ENCODE results near the gene SNAPC3. TPM values are rescaled to one million over a fixed set of nuclear protein-coding genes. Genes with fewer than 3 reads are reported as not detected.
"Not testable (repeated sequence)": the region's sequence is repeated elsewhere in the genome, so short reads cannot be mapped to it uniquely, and the experiment has no call there.

The SNAPC3 gene
- polyA plus RNA-seq, 2 of the 4 experiments (the other 2 are of a cell fraction) = 28.9 to 35.1 TPM

DNA sequence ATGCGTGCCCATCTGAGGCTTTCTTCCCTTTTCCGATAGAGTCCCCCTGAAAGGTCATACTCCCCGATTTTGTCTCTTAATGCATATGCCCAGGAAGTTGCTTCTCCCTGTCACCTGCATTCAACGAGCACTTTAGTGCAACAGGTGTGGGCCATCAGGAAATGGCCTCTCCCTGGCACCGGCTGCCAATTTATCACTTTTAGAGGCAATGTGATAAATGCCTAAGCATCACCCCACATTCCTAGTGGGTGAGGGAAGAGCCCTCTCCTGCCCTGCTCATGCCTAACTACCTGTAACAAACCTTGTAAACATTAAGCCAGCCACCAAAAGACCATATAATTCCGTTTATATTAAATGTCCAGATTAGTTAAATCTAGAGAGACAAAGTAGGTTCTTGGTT lies 1.1 kb upstream of the SNAPC3 start:
- ChIA-PET POLR2A (no interaction called here), CTCF (no interaction called here)
- H3K9me3 ChIP-seq = no peaks in the 10 kb centered on the region
- H3K4me1 ChIP-seq = peaks cover 15% of the 10 kb centered on the region
- ATAC-seq (no peak), DNase-seq (ENCODE audit: low read depth in 1 of 2, low spot score in 1 of 2) (no peak), FAIRE-seq (no peak)
- peak overlapping the region; percentile 90 to 98; a peak in 5 of 6 replicates for H3K27ac ChIP-seq
- 81% methylated on average over 6 of the region's 6 CpGs for WGBS (ENCODE audit: missing lambda C conversion rate)
- H3K4me2 ChIP-seq = peak overlapping the region; percentile 78
- no peak overlapping the region; the same call in 2 of the 3 replicates for H3K4me3 ChIP-seq
- no peak for TF ChIP-seq TP53 (CRISPR knock-in tag; IDR thresholded peaks at IDR 0.05)
- TF ChIP-seq CEBPB (IDR thresholded peaks at IDR 0.05) = no peak

DNA sequence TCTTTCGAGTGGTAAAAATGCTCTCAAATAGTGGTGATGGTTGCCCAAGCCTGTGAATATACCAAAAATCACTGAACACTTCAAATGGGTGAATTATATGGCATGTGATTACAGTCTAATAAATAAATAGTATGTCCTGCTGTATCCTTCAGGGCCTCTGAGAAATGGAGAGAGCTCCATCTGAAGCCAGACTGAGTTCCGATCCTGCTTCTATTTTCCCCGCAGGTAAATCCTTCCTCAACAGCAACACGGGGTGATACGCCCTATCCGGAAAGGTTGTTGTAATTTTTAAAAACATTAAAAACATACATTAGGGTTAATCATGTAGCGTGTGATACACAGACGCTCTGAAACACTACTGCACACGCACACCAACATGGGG lies 695 bp upstream of the SNAPC3 start:
- DNase-seq (ENCODE audit: low read depth in 1 of 2, low spot score in 1 of 2) (no peak), ATAC-seq (peak in 1 of 2 experiments; percentile 13; a peak in 2 of 6 replicates), FAIRE-seq (no peak)
- Histone ChIP-seq H3K4me1 (peaks cover 18% of the 10 kb centered on the region), H3K4me3 (peak overlapping the region; percentile 79), H3K9me3 (no peaks in the 10 kb centered on the region), H3K27ac (peak overlapping the region; percentile 90 to 98), H3K4me2 (peak overlapping the region; percentile 78)
- 59% methylated on average over 9 of the region's 9 CpGs for WGBS (ENCODE audit: missing lambda C conversion rate)
- ChIA-PET POLR2A (no interaction called here), CTCF (no interaction called here)
- TF ChIP-seq, protein P1, sequence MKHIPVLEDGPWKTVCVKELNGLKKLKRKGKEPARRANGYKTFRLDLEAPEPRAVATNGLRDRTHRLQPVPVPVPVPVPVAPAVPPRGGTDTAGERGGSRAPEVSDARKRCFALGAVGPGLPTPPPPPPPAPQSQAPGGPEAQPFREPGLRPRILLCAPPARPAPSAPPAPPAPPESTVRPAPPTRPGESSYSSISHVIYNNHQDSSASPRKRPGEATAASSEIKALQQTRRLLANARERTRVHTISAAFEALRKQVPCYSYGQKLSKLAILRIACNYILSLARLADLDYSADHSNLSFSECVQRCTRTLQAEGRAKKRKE (CRISPR knock-in tag; IDR thresholded peaks at IDR 0.05; ENCODE audit: low read depth) = no peak
- TF ChIP-seq MYC (IDR thresholded peaks at IDR 0.05; ENCODE audit: borderline replicate concordance, low read length) (no peak), ZFP36 (IDR thresholded peaks at IDR 0.05; ENCODE audit: borderline replicate concordance, partially characterized antibody) (no peak), CEBPB (IDR thresholded peaks at IDR 0.05) (no peak), RAD21 (conservative IDR thresholded peaks at IDR 0.05 in 1 of 2, IDR thresholded peaks at IDR 0.05 in 1 of 2) (no peak)
- TF ChIP-seq, protein P2, sequence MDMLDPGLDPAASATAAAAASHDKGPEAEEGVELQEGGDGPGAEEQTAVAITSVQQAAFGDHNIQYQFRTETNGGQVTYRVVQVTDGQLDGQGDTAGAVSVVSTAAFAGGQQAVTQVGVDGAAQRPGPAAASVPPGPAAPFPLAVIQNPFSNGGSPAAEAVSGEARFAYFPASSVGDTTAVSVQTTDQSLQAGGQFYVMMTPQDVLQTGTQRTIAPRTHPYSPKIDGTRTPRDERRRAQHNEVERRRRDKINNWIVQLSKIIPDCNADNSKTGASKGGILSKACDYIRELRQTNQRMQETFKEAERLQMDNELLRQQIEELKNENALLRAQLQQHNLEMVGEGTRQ (IDR thresholded peaks at IDR 0.05) = no peak

DNA sequence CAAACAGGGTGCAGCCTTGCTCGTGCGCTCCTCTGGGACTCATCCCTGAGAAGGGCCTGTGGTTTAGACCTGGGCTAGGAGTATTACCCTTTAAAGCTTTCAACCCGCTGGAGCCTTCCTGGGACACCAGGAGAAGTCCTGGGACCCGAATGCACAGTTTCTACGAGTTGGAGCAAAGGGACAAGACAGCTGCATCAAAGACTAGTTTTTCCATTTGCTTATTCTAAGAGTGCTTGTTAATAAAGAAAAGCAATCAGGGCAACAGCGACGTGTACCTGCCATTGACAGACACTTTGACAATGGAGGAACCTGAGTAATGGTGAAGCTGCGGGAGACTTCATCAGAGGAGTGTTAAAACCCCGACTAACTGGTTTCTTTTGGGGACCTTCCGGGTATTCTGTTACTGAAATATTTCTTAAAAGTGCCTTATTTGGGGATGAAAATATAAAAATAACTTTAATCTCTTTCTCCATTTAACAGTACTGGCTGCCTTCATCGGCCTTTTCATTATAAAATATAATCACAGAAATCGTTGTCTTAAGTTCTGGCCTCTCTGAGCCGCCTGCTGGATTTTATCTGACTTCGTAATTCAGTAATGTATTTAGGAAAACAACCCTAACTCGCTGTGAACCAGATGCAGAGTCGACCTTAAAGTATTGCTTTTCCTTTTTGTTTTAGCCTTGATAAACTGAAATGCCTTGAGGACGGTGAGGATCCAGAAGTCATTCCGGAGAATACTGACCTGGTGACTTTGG lies 732 bp downstream of the SNAPC3 start:
- 2% methylated on average over 18 of the region's 18 CpGs for whole genome bisulfite sequencing (ENCODE audit: missing lambda C conversion rate)
- peaks cover 26% of the 10 kb centered on the region for H3K4me1 ChIP-seq
- POLR2A ChIA-PET = interaction anchor here (0.9 to 1.2 kb wide), 2 partner anchors 47 to 116 kb away, joined by 3 to 12 read pairs; partner anchors contain the start of gene TTC39B
- no peak for TF ChIP-seq CEBPB (IDR thresholded peaks at IDR 0.05)
- TF ChIP-seq SMC3 (IDR thresholded peaks at IDR 0.05) = peak; percentile 26; the same call in 1 of the 3 replicates
- TF ChIP-seq, protein P3, sequence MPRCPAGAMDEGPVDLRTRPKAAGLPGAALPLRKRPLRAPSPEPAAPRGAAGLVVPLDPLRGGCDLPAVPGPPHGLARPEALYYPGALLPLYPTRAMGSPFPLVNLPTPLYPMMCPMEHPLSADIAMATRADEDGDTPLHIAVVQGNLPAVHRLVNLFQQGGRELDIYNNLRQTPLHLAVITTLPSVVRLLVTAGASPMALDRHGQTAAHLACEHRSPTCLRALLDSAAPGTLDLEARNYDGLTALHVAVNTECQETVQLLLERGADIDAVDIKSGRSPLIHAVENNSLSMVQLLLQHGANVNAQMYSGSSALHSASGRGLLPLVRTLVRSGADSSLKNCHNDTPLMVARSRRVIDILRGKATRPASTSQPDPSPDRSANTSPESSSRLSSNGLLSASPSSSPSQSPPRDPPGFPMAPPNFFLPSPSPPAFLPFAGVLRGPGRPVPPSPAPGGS (IDR thresholded peaks at IDR 0.05) = no peak
- CTCF ChIA-PET = interaction anchor here (1.0 to 1.4 kb wide), 3 partner anchors 9 to 145 kb away, joined by 4 to 6 read pairs (median 4); partner anchors contain the start of gene TTC39B
- peak overlapping the region; percentile 89 for H3K4me2 ChIP-seq
- no peaks in the 10 kb centered on the region for H3K9me3 ChIP-seq
- no peak for FAIRE-seq
- peak; percentile 67 to 71 for ATAC-seq
- peak overlapping the region; percentile 79 for H3K4me3 ChIP-seq
- peak overlapping the region; percentile 90 to 98 for H3K27ac ChIP-seq
- peak; percentile 28 to 35 for DNase-seq (ENCODE audit: low read depth in 1 of 2, low spot score in 1 of 2)

DNA sequence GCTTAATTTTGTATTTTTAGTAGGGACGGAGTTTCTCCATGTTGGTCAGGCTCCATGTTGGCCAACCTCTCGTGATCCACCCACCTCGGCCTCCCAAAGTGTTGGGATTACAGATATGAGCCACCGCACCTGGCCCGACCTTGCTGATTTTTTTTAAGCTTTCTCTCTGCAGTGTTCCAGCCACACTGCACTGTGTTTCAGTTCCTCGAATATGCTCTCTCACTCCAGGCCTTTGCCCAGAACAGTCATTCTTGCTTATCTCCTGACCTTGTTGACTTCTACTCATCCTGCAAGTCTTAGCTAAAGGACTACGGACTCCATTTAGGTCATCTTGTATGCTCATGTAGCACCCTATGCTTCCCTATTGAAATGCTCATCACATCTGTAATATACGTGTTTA lies 3.3 kb downstream of the SNAPC3 start:
- CTCF ChIA-PET = no interaction called here
- FAIRE-seq = no peak
- H3K4me1 ChIP-seq = peaks cover 27% of the 10 kb centered on the region

DNA sequence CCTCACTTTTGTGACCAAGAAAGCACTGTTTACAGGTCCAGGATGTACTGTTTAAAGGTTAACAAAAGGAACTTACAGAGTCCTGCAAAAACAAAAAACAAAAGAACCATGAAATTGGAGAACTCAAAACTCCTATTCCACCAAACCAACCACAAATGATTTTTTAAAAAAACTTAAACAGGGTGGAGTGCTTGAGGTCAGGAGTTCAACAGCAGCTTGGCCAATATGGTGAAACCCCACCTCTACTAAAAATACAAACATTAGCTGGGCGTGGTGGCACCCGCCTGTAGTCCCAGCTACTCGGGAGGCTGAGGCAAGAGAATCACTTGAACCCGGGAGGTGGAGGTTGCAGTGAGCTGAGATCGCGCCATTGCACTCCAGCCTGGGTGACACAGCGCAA lies 5.0 kb downstream of the SNAPC3 start:
- H3K27ac ChIP-seq; ATAC-seq; H3K4me3 ChIP-seq; H3K4me2 ChIP-seq; FAIRE-seq; H3K9me3 ChIP-seq; DNase-seq (ENCODE audit: low read depth in 1 of 2, low spot score in 1 of 2): not testable (repeated sequence)
- WGBS (ENCODE audit: missing lambda C conversion rate) = 96% methylated on average over 7 of the region's 7 CpGs
- peaks cover 24% of the 10 kb centered on the region; the same call in 2 of the 3 replicates for H3K4me1 ChIP-seq
- ChIA-PET CTCF (interaction anchor here (0.6 kb wide), 1 partner anchor 111 kb away, joined by 3 read pairs; no protein-coding TSS in a partner anchor), POLR2A (interaction anchor here (0.7 kb wide), 1 partner anchor 1003 kb away, joined by 5 read pairs; no protein-coding TSS in a partner anchor)

More for the DNA sequence above, 3.3 kb downstream of the SNAPC3 start:
- ATAC-seq (no peak), DNase-seq (ENCODE audit: low read depth in 1 of 2, low spot score in 1 of 2) (no peak)
- no peak overlapping the region for H3K4me2 ChIP-seq
- WGBS (ENCODE audit: missing lambda C conversion rate) = 93% methylated on average over 8 of the region's 8 CpGs
- TF ChIP-seq JUN (IDR thresholded peaks at IDR 0.05) (no peak), CBX8 (IDR thresholded peaks at IDR 0.05) (no peak), CHD2 (IDR thresholded peaks at IDR 0.05; ENCODE audit: low read length, partially characterized antibody) (no peak), JUNB (IDR thresholded peaks at IDR 0.05) (no peak), EHF (CRISPR knock-in tag; IDR thresholded peaks at IDR 0.05) (no peak)
- TF ChIP-seq, protein P4, sequence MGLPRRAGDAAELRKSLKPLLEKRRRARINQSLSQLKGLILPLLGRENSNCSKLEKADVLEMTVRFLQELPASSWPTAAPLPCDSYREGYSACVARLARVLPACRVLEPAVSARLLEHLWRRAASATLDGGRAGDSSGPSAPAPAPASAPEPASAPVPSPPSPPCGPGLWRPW (IDR thresholded peaks at IDR 0.05) = no peak
- no peak overlapping the region for H3K27ac ChIP-seq
- POLR2A ChIA-PET = no interaction called here
- H3K4me3 ChIP-seq = no peak overlapping the region
- no peaks in the 10 kb centered on the region for H3K9me3 ChIP-seq
